ENCODE data around the gene ZNF804B. TPM values are rescaled to one million over a fixed set of nuclear protein-coding genes. Genes with fewer than 3 reads are reported as not detected.

Gene ZNF804B
- total RNA-seq, 1 donor from 2014 or later = not detected

DNA sequence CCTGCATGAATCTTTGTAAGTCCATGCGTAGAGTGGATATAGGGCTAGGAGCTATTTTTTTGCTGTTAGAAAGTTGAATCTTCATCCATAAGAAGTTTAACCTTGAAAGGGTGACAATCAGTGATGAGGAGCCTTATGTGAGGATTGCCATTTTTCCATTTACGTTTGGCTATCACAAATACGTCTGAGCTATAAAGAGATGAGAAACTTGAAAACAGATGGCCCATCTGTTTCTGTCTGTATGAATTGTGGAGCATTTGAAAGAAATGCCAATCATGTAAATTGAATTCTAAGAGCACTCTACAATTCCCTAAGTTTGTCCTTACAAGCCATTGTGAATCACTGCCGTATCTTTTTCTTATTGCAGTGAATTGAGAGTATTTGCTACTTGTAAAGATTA lies 205.9 kb downstream of the ZNF804B start:
- DNase-seq (ENCODE audit: low read depth in 2 of 2) = no peak

- DNase-seq (ENCODE audit: low read depth in 2 of 2) = no peak
Observed at GRCh38 chr7:88967432-88967831, 207.9 kb downstream of the ZNF804B start.

GRCh38 chr7:88969167-88969566 lies 209.7 kb downstream of the ZNF804B start:
- no peak for DNase-seq (ENCODE audit: low read depth in 2 of 2)

- no peak for DNase-seq (ENCODE audit: low read depth in 2 of 2)
Observed at GRCh38 chr7:88985295-88985694, 225.8 kb downstream of the ZNF804B start.

- DNase-seq (ENCODE audit: low read depth in 2 of 2) = no peak
Observed at GRCh38 chr7:89001306-89001705, 241.8 kb downstream of the ZNF804B start.

- DNase-seq (ENCODE audit: low read depth in 2 of 2) = peak in 1 of 2 donors; percentile 7
Observed at GRCh38 chr7:89002981-89003956, 243.8 kb downstream of the ZNF804B start.

GRCh38 chr7:89012016-89012415 lies 252.5 kb downstream of the ZNF804B start:
- DNase-seq (ENCODE audit: low read depth in 2 of 2) = no peak

GRCh38 chr7:89017695-89018094 lies 258.2 kb downstream of the ZNF804B start:
- no peak for DNase-seq (ENCODE audit: low read depth in 2 of 2)

- no peak for DNase-seq (ENCODE audit: low read depth in 2 of 2)
Observed at GRCh38 chr7:89021741-89022140, 262.2 kb downstream of the ZNF804B start.

DNA sequence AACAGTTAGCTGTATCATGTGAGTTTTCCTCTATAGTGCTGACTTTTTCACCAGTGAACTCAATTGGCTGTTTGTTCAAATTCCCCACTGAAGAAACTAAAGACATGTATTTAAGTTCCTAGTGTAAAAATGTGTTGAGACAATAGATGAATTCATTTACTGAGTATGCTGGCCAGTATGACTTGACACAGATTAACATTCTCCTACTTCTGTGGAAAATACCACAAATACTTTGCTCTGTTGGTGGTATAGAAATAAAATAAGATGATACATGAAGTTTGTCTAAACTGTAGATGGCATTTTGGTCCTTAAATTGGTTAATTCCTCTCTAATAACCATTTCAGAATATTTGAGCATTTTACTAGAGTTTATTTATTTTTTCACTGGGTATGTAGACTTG lies 263.7 kb downstream of the ZNF804B start:
- no peak for DNase-seq (ENCODE audit: low read depth in 2 of 2)

DNA sequence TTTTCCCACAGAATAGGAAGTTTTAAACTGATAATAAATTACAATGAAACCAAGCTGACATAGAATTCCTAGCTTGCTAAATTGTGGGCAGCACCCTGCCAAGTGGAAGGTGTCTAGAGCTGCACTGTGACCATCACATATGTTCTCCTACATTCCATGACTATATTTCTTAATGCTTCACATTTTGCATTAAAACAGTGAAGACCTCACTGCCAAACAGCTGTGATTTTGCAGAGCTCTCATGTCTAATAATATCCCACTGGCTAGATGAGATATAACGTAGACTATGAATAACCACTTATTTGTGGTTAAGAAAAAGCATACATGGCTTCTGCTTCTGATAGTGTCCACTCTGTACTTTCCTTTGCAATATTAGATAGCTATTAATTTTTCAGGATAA lies 264.4 kb downstream of the ZNF804B start:
- no peak for DNase-seq (ENCODE audit: low read depth in 2 of 2)

GRCh38 chr7:89027781-89028180 lies 268.3 kb downstream of the ZNF804B start:
- no peak for DNase-seq (ENCODE audit: low read depth in 2 of 2)

DNA sequence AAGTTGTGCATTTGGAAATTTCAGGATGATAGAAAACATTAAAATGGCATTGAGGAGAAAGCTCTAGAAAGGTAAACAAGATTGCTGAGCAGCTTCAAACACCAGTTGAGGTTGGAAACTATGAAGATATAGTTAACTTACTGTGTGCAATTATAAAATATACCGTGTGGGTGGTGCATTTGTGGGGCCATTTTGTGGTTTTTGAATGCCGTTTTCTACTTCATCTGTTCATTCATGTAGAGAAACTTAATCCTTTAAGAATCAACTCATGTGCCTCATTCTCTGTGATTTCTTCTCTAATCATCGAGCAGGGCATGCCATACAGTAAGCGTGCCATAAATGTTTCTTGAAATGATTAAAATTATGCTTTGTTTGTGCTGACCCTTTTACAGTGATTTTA lies 268.8 kb downstream of the ZNF804B start:
- DNase-seq (ENCODE audit: low read depth in 2 of 2) = no peak

- DNase-seq (ENCODE audit: low read depth in 2 of 2) = peak in 1 of 2 donors; percentile 12
Observed at GRCh38 chr7:89029864-89030263, 270.4 kb downstream of the ZNF804B start.

- no peak for DNase-seq (ENCODE audit: low read depth in 2 of 2)
Observed at GRCh38 chr7:89041240-89041639, 281.7 kb downstream of the ZNF804B start.

DNA sequence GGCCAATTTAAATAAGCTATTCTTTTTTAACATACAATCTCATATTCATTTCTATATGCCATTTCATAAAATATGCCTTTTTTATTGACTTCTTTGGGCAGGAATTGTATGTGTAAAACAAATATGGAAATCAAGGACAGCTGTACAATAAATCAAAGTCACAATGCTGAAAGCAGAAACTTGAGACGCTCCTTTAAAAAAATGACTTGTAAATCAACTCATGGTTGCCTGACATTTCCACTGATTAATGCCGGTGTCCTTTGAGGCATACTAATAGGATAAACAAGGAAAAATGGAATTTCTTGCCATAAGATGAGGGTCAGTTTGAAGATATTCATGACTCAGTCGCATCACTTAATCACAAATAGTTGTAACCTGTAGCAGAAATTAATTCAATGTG lies 283.4 kb downstream of the ZNF804B start:
- DNase-seq (ENCODE audit: low read depth in 2 of 2) = no peak

GRCh38 chr7:89049043-89049442 lies 289.5 kb downstream of the ZNF804B start:
- DNase-seq (ENCODE audit: low read depth in 2 of 2) = no peak

DNA sequence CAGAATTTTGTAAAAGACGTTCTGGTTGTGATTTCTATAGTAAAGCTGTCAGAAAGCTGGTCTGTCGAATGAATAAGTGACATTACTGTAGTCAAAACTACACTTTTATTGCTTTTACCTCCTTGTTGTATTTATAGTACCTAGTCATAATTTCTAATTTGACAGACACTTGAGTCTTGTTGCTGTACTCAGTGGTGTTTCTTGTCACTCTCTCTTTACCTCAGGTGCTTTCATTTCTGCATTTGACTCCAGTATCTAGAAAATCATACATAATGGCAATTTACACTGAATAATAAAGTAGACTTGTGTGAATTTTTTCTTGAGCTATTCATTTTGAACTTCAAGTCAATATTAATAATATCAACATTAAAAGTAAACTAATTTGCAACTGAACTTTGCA lies 293.6 kb downstream of the ZNF804B start:
- no peak for DNase-seq (ENCODE audit: low read depth in 2 of 2)

GRCh38 chr7:89054361-89054760 lies 294.9 kb downstream of the ZNF804B start:
- DNase-seq (ENCODE audit: low read depth in 2 of 2) = no peak

GRCh38 chr7:89060234-89060633 lies 300.7 kb downstream of the ZNF804B start:
- no peak for DNase-seq (ENCODE audit: low read depth in 2 of 2)

DNA sequence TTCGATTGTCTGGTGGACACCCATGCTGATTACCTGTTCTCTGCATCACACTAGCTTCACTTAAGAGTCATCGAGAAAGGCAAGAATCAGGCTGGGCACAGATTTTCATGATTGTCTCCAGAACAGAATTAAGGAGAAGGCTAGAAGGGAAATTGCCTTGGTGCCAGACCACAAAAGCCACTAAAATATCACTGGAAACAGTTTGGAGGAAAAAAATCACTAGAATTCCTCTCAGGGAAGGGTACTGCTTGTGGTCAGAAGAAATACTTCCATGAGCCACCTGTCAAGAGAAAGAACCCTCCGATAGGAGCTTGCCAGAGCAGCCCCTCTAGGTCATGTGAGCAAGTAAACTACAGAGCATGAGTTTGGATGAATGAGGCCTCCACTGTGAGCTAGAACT lies 305.3 kb downstream of the ZNF804B start:
- DNase-seq (ENCODE audit: low read depth in 2 of 2) = no peak

- no peak for DNase-seq (ENCODE audit: low read depth in 2 of 2)
Observed at GRCh38 chr7:89067048-89067447, 307.5 kb downstream of the ZNF804B start.

- no peak for DNase-seq (ENCODE audit: low read depth in 2 of 2)
Observed at GRCh38 chr7:89072081-89072480, 312.6 kb downstream of the ZNF804B start.

All from lung microvascular endothelial cell (primary cell).